ENCODE measurements around the gene PTPRM.

- no peak for TF ChIP-seq CTCF (conservative IDR thresholded peaks at IDR 0.05; ENCODE audit: low read depth in 2 of 2)
- no peak for TF ChIP-seq POLR2AphosphoS5 (IDR thresholded peaks at IDR 0.05; ENCODE audit: low read depth)
- no peak for TF ChIP-seq EZH2 (IDR thresholded peaks at IDR 0.05; ENCODE audit: low read depth, unreplicated experiment)
- TF ChIP-seq REST (IDR thresholded peaks at IDR 0.05; ENCODE audit: unreplicated experiment) = no peak
- TF ChIP-seq STAT1 (IDR thresholded peaks at IDR 0.05; ENCODE audit: unreplicated experiment) = no peak
- TF ChIP-seq ETS1 (IDR thresholded peaks at IDR 0.05) = no peak
- TF ChIP-seq ZNF331 (CRISPR knock-in tag; IDR thresholded peaks at IDR 0.05; ENCODE audit: low read depth) = no peak
- TF ChIP-seq CREB1 (CRISPR knock-in tag; IDR thresholded peaks at IDR 0.05; ENCODE audit: low read depth) = no peak
- no peak for TF ChIP-seq EZH2phosphoT487 (IDR thresholded peaks at IDR 0.05; ENCODE audit: unreplicated experiment)
These were observed 846.1 kb downstream of the PTPRM start for GRCh38 chr18:8413189-8413588.
